DMS114 treated with DMSO at 0.1 percent for 48 hours (cell line): ENCODE results near the gene TUBB2A.
"Not testable (repeated sequence)": the region's sequence is repeated elsewhere in the genome, so short reads cannot be mapped to it uniquely, and the experiment has no call there.

Source experiments
- DNase-seq: peaks from one replicate; lab custom pipeline; 2025; ENCODE audit not compliant: unreplicated experiment; lab: John Stamatoyannopoulos, UW

Gene TUBB2A

GRCh38 chr6:3181105-3181504, 23.8 kb upstream of the TUBB2A start:
- no peak for DNase-seq

GRCh38 chr6:3179945-3180344, 22.6 kb upstream of the TUBB2A start:
- DNase-seq: not testable (repeated sequence)

GRCh38 chr6:3178666-3179065, 21.3 kb upstream of the TUBB2A start:
- DNase-seq: not testable (repeated sequence)

GRCh38 chr6:3176562-3177355, 19.4 kb upstream of the TUBB2A start:
- DNase-seq: no peak

- no peak for DNase-seq
These were observed 18.5 kb upstream of the TUBB2A start for GRCh38 chr6:3175715-3176402.

GRCh38 chr6:3173636-3174089, 16.3 kb upstream of the TUBB2A start:
- DNase-seq: not testable (repeated sequence)

GRCh38 chr6:3172789-3173188, 15.4 kb upstream of the TUBB2A start:
- not testable (repeated sequence) for DNase-seq

- not testable (repeated sequence) for DNase-seq
These were observed 14.2 kb upstream of the TUBB2A start for GRCh38 chr6:3171313-3172175.

- DNase-seq: not testable (repeated sequence)
These were observed 13.3 kb upstream of the TUBB2A start for GRCh38 chr6:3170676-3171075.

GRCh38 chr6:3168046-3168445, 10.7 kb upstream of the TUBB2A start:
- DNase-seq: not testable (repeated sequence)

- not testable (repeated sequence) for DNase-seq
These were observed 9.3 kb upstream of the TUBB2A start for GRCh38 chr6:3166535-3167225.

- no peak for DNase-seq
These were observed 8.5 kb upstream of the TUBB2A start for GRCh38 chr6:3165631-3166534.

GRCh38 chr6:3164388-3164787, 7.0 kb upstream of the TUBB2A start:
- DNase-seq: no peak

GRCh38 chr6:3163248-3163594, 5.9 kb upstream of the TUBB2A start:
- DNase-seq: no peak

- DNase-seq: peak; percentile 70
These were observed 5.4 kb upstream of the TUBB2A start for GRCh38 chr6:3162565-3163247.

GRCh38 chr6:3162067-3162497, 4.7 kb upstream of the TUBB2A start:
- no peak for DNase-seq

GRCh38 chr6:3159805-3160781, 2.7 kb upstream of the TUBB2A start:
- no peak for DNase-seq
